GM18517 (cell line): ENCODE measurements around the gene SBF2.
"Not testable (repeated sequence)": the region's sequence is repeated elsewhere in the genome, so short reads cannot be mapped to it uniquely, and the experiment has no call there.

ENCODE experiments used
- ATAC-seq: cut with Tn5 transposase; IDR thresholded peaks from one replicate; pipeline ENCODE4 v1.9.1; 2021; ENCODE audit warnings: mild to moderate bottlenecking, moderate library complexity; ENCODE audit not compliant: unreplicated experiment

SBF2 gene

GRCh38 chr11:10205928-10206327, 88.1 kb downstream of the SBF2 start:
- no peak for ATAC-seq

- ATAC-seq, result no peak
Measured at GRCh38 chr11:10204021-10204420, 90.0 kb downstream of the SBF2 start.

- no peak for ATAC-seq
Measured at GRCh38 chr11:10201343-10201742, 92.7 kb downstream of the SBF2 start.

GRCh38 chr11:10197091-10197490, 96.9 kb downstream of the SBF2 start:
- ATAC-seq, result no peak

- no peak for ATAC-seq
Measured at GRCh38 chr11:10192036-10192435, 102.0 kb downstream of the SBF2 start.

- ATAC-seq, result no peak
Measured at GRCh38 chr11:10181811-10182210, 112.2 kb downstream of the SBF2 start.

- no peak for ATAC-seq
Measured at GRCh38 chr11:10164621-10165020, 129.4 kb downstream of the SBF2 start.

GRCh38 chr11:10162222-10162621, 131.8 kb downstream of the SBF2 start:
- ATAC-seq, result no peak

GRCh38 chr11:10160350-10160749, 133.7 kb downstream of the SBF2 start:
- no peak for ATAC-seq

GRCh38 chr11:10158461-10158860, 135.6 kb downstream of the SBF2 start:
- ATAC-seq, result no peak

GRCh38 chr11:10155793-10156490, 138.1 kb downstream of the SBF2 start:
- no peak for ATAC-seq

GRCh38 chr11:10150800-10151199, 143.2 kb downstream of the SBF2 start:
- no peak for ATAC-seq

GRCh38 chr11:10149553-10149952, 144.5 kb downstream of the SBF2 start:
- ATAC-seq, result no peak

GRCh38 chr11:10147195-10147594, 146.8 kb downstream of the SBF2 start:
- no peak for ATAC-seq

- ATAC-seq, result no peak
Measured at GRCh38 chr11:10144954-10145353, 149.1 kb downstream of the SBF2 start.

GRCh38 chr11:10139656-10140055, 154.4 kb downstream of the SBF2 start:
- no peak for ATAC-seq

GRCh38 chr11:10139143-10139542, 154.9 kb downstream of the SBF2 start:
- no peak for ATAC-seq

GRCh38 chr11:10134975-10135481, 159.0 kb downstream of the SBF2 start:
- no peak for ATAC-seq

- not testable (repeated sequence) for ATAC-seq
Measured at GRCh38 chr11:10134226-10134625, 159.8 kb downstream of the SBF2 start.

- not testable (repeated sequence) for ATAC-seq
Measured at GRCh38 chr11:10133251-10133650, 160.8 kb downstream of the SBF2 start.

GRCh38 chr11:10130875-10131274, 163.1 kb downstream of the SBF2 start:
- no peak for ATAC-seq

GRCh38 chr11:10129184-10129583, 164.8 kb downstream of the SBF2 start:
- ATAC-seq, result not testable (repeated sequence)
